ENCODE data around the gene RCOR2. TPM values are rescaled to one million over a fixed set of nuclear protein-coding genes. Genes with fewer than 3 reads are reported as not detected.
"Not testable (repeated sequence)": the region's sequence is repeated elsewhere in the genome, so short reads cannot be mapped to it uniquely, and the experiment has no call there.

The RCOR2 gene
- total RNA-seq = 39.4 and 39.7 TPM in 2 replicates
- long read RNA-seq = 0 reads

DNA sequence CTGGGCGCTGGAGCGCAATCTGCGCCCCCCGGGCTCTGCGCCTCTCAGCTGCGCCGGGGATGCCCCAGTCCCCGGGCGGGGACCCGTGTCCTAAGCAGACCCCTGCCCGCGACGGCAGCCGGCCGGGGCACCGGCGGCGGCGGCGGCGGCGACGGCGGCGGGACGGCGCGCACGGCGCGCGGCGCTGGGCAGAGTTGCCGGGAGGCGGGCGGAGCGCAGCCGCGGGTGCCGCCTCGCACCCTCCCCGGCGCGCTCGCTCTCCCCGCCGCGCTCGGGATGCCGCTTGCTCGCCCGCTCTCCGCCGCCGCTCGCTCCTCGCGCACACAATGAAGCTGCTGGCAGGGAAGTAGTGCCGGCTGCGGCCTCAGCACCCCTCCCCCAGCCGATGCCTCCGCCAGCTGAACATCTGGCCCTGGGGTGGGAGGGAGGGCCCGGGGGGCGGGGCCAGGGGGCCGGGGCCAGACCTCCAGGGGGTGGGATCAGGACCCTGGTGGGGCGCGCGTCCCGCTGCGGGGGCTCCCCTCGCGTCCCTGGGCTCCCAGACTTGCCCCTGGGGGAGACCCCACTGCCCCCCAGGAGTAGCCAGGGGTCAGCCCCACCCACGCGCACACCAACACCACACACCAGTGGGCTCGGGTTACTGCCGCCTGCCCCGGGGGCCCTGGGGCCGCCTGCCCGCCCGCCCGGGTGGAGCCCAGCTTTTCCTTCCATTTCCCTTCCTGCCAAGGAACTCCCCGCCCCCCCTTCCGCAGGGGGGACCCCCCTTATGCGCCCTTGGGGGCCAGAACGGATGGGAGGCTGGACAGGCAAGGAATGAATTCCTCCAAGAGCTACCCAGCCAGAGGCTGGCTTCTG lies at the start of gene RCOR2:
Gene RCOR2, minus strand, starts transcription at position 328 of the 855 bp plus-strand sequence. CDS start 708 bp downstream, outside the sequence.
- TF ChIP-seq, protein P1, sequence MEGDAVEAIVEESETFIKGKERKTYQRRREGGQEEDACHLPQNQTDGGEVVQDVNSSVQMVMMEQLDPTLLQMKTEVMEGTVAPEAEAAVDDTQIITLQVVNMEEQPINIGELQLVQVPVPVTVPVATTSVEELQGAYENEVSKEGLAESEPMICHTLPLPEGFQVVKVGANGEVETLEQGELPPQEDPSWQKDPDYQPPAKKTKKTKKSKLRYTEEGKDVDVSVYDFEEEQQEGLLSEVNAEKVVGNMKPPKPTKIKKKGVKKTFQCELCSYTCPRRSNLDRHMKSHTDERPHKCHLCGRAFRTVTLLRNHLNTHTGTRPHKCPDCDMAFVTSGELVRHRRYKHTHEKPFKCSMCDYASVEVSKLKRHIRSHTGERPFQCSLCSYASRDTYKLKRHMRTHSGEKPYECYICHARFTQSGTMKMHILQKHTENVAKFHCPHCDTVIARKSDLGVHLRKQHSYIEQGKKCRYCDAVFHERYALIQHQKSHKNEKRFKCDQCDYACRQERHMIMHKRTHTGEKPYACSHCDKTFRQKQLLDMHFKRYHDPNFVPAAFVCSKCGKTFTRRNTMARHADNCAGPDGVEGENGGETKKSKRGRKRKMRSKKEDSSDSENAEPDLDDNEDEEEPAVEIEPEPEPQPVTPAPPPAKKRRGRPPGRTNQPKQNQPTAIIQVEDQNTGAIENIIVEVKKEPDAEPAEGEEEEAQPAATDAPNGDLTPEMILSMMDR (IDR thresholded peaks at IDR 0.05; ENCODE audit: unreplicated experiment) = no peak
- H3K36me3 Mint-ChIP-seq (ENCODE audit: insufficient read depth) = peaks cover 2% of the 10 kb centered on the region
- H3K4me3 Mint-ChIP-seq (ENCODE audit: low read depth) = peak within 1 kb of the TSS; percentile 85
- no peaks in the 10 kb centered on the region for H3K27me3 Mint-ChIP-seq
- H3K9me3 Mint-ChIP-seq (ENCODE audit: low read depth) = no peaks in the 10 kb centered on the region
- H3K27ac Mint-ChIP-seq = peak within 1 kb of the TSS; percentile 93
- H3K4me1 Mint-ChIP-seq (ENCODE audit: low read depth) = peaks cover 12% of the 10 kb centered on the region
- DNase-seq (ENCODE audit: low spot score, unreplicated experiment) = peak; percentile 74

DNA sequence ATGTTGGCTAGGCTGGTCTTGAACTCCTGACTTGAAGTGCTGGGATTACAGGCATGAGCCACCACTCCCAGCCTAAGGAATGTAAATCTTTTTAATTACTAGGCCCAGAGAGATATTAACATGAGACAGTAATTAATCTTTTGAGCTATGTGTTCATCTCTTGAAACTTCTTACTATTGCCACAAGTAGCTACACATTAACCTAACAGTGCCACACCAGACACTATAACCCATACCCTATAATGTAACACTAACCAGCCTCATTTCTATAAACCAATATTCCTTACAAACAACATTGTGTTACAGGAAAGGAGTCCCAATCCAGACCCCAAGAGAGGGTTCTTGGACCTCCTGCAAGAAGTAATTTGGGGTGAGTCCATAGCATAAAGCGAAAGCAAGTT lies 49.5 kb upstream of the RCOR2 start:
- Mint-ChIP-seq H3K36me3 (ENCODE audit: insufficient read depth) (no peaks in the 10 kb centered on the region), H3K4me1 (ENCODE audit: low read depth) (peaks cover 5% of the 10 kb centered on the region), H3K9me3 (ENCODE audit: low read depth) (no peaks in the 10 kb centered on the region), H3K4me3 (ENCODE audit: low read depth) (no peak overlapping the region), H3K27ac (no peak overlapping the region), H3K27me3 (peaks cover 9% of the 10 kb centered on the region)
- no peak for DNase-seq (ENCODE audit: low spot score, unreplicated experiment)
- TF ChIP-seq, protein P1 (IDR thresholded peaks at IDR 0.05; ENCODE audit: unreplicated experiment) = no peak

DNA sequence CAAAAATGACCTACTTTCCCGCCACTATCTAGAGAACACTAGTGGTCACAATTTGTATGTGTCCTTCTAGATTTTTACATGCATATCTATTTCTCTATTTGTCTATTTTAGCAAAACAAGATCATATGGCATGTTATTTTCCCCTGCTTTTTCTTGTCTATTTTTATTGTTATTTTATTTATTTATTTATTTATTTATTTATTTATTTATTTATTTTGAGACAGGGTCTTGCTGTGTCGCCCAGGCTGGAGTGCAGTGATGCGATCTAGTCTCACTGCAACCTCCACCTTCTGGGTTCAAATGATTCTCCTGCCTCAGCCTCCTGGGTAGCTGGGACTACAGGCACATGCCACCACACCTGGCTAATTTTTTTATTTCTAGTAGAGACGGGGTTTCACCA lies 46.9 kb upstream of the RCOR2 start:
- DNase-seq (ENCODE audit: low spot score, unreplicated experiment); H3K9me3 Mint-ChIP-seq (ENCODE audit: low read depth); H3K27me3 Mint-ChIP-seq; H3K4me1 Mint-ChIP-seq (ENCODE audit: low read depth); H3K27ac Mint-ChIP-seq; H3K36me3 Mint-ChIP-seq (ENCODE audit: insufficient read depth); H3K4me3 Mint-ChIP-seq (ENCODE audit: low read depth): not testable (repeated sequence)

DNA sequence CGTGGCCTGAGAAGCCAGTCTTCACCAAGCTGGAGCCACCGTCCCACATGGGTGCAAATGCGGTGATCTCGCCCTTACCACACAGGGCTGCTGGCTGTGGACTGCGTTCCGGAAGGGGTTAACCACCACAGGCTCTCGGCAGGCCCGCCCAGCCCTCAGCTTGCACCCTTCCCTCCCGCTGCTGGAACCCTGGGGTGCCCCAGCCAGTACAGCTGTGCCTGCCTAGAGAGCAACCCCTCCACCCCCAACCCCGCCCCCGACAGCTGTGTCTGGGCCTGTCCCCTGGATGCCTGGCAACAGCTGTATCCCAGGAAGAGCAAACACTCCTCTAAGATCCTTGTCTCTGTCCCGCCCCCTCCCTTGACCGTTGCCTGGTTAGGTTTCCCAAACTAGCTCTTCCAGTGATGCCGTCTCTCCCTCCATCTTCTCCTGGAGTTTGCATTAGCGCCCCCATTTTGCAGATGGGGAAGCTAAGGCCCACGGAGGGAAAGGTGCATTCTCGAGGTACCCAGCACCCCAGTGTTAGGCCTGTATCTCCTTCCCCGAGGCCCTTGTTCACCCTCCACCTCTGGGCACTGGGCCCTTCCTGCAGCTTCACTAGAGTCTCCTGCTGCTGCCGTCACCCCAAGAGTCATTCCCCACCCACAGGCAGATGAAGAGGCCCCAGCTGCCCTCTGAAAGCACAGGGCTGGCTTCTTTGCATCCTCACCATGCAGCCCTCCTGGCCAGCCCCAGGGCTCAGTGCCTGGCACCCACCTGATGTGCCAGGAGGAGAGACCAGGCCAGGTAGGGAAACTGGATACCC lies 44.8 kb upstream of the RCOR2 start:
- no peaks in the 10 kb centered on the region for H3K36me3 Mint-ChIP-seq (ENCODE audit: insufficient read depth)
- peak overlapping the region; percentile 7 for H3K27ac Mint-ChIP-seq
- H3K4me3 Mint-ChIP-seq (ENCODE audit: low read depth) = no peak overlapping the region
- no peaks in the 10 kb centered on the region for H3K9me3 Mint-ChIP-seq (ENCODE audit: low read depth)
- H3K4me1 Mint-ChIP-seq (ENCODE audit: low read depth) = peaks cover 6% of the 10 kb centered on the region
- DNase-seq (ENCODE audit: low spot score, unreplicated experiment) = no peak
- TF ChIP-seq, protein P1 (IDR thresholded peaks at IDR 0.05; ENCODE audit: unreplicated experiment) = no peak
- no peaks in the 10 kb centered on the region for H3K27me3 Mint-ChIP-seq

DNA sequence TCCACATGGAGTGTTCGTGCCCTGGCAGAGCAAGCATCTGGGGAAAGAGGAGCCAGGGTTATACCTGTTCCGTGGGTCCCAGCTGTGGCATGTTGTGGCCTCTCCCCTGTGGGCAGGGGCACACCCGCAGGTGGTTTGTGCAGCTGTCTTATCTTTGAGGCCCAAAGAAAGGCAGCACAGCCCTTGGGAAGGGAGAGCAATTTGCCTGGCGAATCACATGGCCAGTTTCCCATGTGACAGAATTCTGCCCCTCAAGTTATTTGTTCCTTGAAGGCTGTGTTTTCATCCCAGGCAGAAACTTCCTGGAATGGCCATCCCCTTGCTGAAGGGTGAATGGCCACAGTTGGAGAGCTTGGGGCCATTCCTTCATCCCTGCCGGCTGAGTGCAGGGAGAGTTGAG lies 41.0 kb upstream of the RCOR2 start:
- H3K27me3 Mint-ChIP-seq = no peaks in the 10 kb centered on the region
- H3K9me3 Mint-ChIP-seq (ENCODE audit: low read depth) = no peaks in the 10 kb centered on the region
- no peak overlapping the region for H3K27ac Mint-ChIP-seq
- H3K36me3 Mint-ChIP-seq (ENCODE audit: insufficient read depth) = peaks cover 3% of the 10 kb centered on the region
- no peak overlapping the region for H3K4me3 Mint-ChIP-seq (ENCODE audit: low read depth)
- H3K4me1 Mint-ChIP-seq (ENCODE audit: low read depth) = peaks cover 6% of the 10 kb centered on the region
- DNase-seq (ENCODE audit: low spot score, unreplicated experiment) = no peak
- TF ChIP-seq, protein P1 (IDR thresholded peaks at IDR 0.05; ENCODE audit: unreplicated experiment) = no peak
